Right lobe of liver (tissue), 4 donors: ENCODE data around the gene ZDHHC11.
"Not testable (repeated sequence)": the region's sequence is repeated elsewhere in the genome, so short reads cannot be mapped to it uniquely, and the experiment has no call there.

Source experiments
- POLR2A ChIP-seq: fragments of 450-650 bp; IDR thresholded peaks from one replicate; pipeline ENCODE4 v1.6.1; 2017; ENCODE audit warnings: antibody characterized with exemption, mild to moderate bottlenecking
- TF ChIP-seq, protein P1 (sequence below), 4 donors: fragments of 200-600 bp in 3 of 4; fragments of 450-650 bp in 1 of 4; IDR thresholded peaks; one replicate each; pipeline versions ENCODE4 v1.5.1 to v1.8.0; 2016 to 2022; ENCODE audit warnings: antibody characterized with exemption in 4 of 4, mild to moderate bottlenecking in 2 of 4
- donor health status: DM: no; HTN: no; CAD: no.
- donor health status: DM: no; HTN: no; CAD: no.
- donor health status: DM: no; HTN: yes; CAD: no.

DNA sequence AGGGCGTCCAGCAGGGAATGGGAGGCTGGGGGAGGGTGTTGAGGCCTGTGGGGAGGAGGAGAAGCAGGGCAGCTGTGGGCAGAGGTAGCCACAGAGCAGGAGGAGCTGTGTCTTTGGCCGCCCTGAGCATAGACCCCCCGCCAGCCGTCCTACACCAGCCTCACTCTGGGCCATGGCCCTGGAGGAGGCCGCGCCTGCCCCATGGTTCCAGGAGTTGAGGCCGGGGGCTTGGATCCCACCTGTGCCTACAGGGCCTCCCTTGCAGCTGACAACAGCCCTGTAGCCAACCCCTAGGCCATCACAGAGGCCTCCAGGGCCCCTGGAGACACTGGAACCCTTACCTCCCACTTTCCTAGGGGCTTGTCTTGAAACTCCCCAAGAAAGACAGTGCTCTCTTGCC, 3.0 kb downstream of the ZDHHC11 start:
- not testable (repeated sequence) for TF ChIP-seq POLR2A
- TF ChIP-seq, protein P1, sequence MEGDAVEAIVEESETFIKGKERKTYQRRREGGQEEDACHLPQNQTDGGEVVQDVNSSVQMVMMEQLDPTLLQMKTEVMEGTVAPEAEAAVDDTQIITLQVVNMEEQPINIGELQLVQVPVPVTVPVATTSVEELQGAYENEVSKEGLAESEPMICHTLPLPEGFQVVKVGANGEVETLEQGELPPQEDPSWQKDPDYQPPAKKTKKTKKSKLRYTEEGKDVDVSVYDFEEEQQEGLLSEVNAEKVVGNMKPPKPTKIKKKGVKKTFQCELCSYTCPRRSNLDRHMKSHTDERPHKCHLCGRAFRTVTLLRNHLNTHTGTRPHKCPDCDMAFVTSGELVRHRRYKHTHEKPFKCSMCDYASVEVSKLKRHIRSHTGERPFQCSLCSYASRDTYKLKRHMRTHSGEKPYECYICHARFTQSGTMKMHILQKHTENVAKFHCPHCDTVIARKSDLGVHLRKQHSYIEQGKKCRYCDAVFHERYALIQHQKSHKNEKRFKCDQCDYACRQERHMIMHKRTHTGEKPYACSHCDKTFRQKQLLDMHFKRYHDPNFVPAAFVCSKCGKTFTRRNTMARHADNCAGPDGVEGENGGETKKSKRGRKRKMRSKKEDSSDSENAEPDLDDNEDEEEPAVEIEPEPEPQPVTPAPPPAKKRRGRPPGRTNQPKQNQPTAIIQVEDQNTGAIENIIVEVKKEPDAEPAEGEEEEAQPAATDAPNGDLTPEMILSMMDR (IDR thresholded peaks at IDR 0.05) = not testable (repeated sequence)
